PC-9 (cell line): ENCODE results near the gene INPP5F. TPM values are rescaled to one million over a fixed set of nuclear protein-coding genes. Genes with fewer than 3 reads are reported as not detected.

Source experiments
- BruUV-seq: library from RNA; stranded (reverse); fragments of 400-500 nt; replicated peaks from 2 replicates; lab custom pipeline; 2021; lab: Mats Ljungman, UMichigan
- CTCF ChIA-PET: fragments of 300-600 bp; sonication (Branson Sonifier 250); formaldehyde crosslinking; loops from one replicate; lab custom pipeline; 2022; ENCODE audit warnings: antibody characterized with exemption; lab: Charles Lee
- POLR2A ChIA-PET: fragments of 300-600 bp; sonication (Branson Sonifier 250); formaldehyde crosslinking; loops from one replicate; lab custom pipeline; 2022; ENCODE audit warnings: antibody characterized with exemption; ENCODE audit not compliant: unreplicated experiment; lab: Charles Lee
- DNase-seq, 2 experiments: peaks; one replicate each; pipeline versions ENCODE4 v3.0.0 to v3.0.0-alpha.2; 2015 to 2022; ENCODE audit warnings: mixed read lengths in 1 of 2
- H2AFZ ChIP-seq: fragments of 200-600 bp; sonication (generic); 2 replicates; pipeline ENCODE4 v1.8.1; 2017; ENCODE audit warnings: antibody characterized with exemption
- H3F3A ChIP-seq: fragments of 200-600 bp; sonication (generic); 2 replicates; pipeline ENCODE4 v1.8.1; 2017; ENCODE audit warnings: antibody characterized with exemption, mild to moderate bottlenecking, low read depth; ENCODE audit not compliant: insufficient read depth
- H3K27ac ChIP-seq: fragments of 200-600 bp; sonication (generic); 2 replicates; pipeline ENCODE4 v1.6.1; 2016; ENCODE audit warnings: mixed run types
- H3K27me3 ChIP-seq: fragments of 200-600 bp; sonication (generic); 2 replicates; pipeline ENCODE4 v1.6.1; 2016; ENCODE audit warnings: low read depth, mixed run types; ENCODE audit not compliant: insufficient read depth
- H3K36me3 ChIP-seq: fragments of 200-600 bp; sonication (generic); 2 replicates; pipeline ENCODE4 v1.6.1; 2016; ENCODE audit warnings: low read depth, mixed run types
- H3K4me1 ChIP-seq: fragments of 200-600 bp; sonication (generic); replicated peaks from 2 replicates; pipeline ENCODE4 v1.6.1; 2016; ENCODE audit warnings: mixed run types; ENCODE audit not compliant: insufficient read depth
- H3K4me2 ChIP-seq: fragments of 200-600 bp; sonication (generic); 2 replicates; pipeline ENCODE4 v1.6.1; 2017; ENCODE audit warnings: mixed run types
- H3K4me3 ChIP-seq: fragments of 200-600 bp; sonication (generic); 2 replicates; pipeline ENCODE4 v1.6.1; 2016; ENCODE audit warnings: mixed run types
- H3K79me2 ChIP-seq: fragments of 200-600 bp; sonication (generic); 2 replicates; pipeline ENCODE4 v1.6.1; 2017; ENCODE audit warnings: low read depth, mixed run types
- H3K9me2 ChIP-seq: fragments of 200-600 bp; sonication (generic); 2 replicates; pipeline ENCODE4 v1.8.1; 2017; ENCODE audit warnings: mild to moderate bottlenecking; ENCODE audit not compliant: insufficient read depth
- H3K9me3 ChIP-seq: fragments of 200-600 bp; sonication (generic); 2 replicates; pipeline ENCODE4 v1.8.1; 2016; ENCODE audit warnings: low read depth; ENCODE audit not compliant: insufficient read depth
- H4K20me1 ChIP-seq: fragments of 200-600 bp; sonication (generic); 2 replicates; pipeline ENCODE4 v1.8.1; 2017; ENCODE audit not compliant: insufficient read depth
- CTCF ChIP-seq: fragments of 200-600 bp; sonication (generic); conservative IDR thresholded peaks from 2 replicates; pipeline ENCODE4 v1.6.1; 2017; ENCODE audit warnings: mixed run types, antibody characterized with exemption, mild to moderate bottlenecking, moderate library complexity
- EZH2 ChIP-seq: fragments of 200-600 bp; sonication (generic); IDR thresholded peaks from 2 replicates; pipeline ENCODE4 v1.8.0; 2017; ENCODE audit warnings: antibody characterized with exemption, low read depth
- intact Hi-C: fragments of 100-400 bp; cut with micrococcal nuclease; formaldehyde crosslinking; loops from one replicate; pipeline ENCODE4 v1.10.0; 2022; ENCODE audit not compliant: unreplicated experiment
- total RNA-seq: library from RNA; stranded (reverse); gene quantifications from 2 replicates; pipeline ENCODE4 v1.2.3, GENCODE V29; 2021

The INPP5F gene
- total RNA-seq, 1 experiment from 2014 or later = 11.4 TPM

GRCh38 chr10:119713744-119714483 is 11.9 kb upstream of the INPP5F start:
- no peak for TF ChIP-seq CTCF
- no peak for TF ChIP-seq EZH2
- Histone ChIP-seq H3K4me1 (no peaks in the 10 kb centered on the region), H3K27me3 (no peaks in the 10 kb centered on the region), H3K9me2 (no peaks in the 10 kb centered on the region), H3K9me3 (no peaks in the 10 kb centered on the region), H3K27ac (no peak overlapping the region), H3F3A (no peaks in the 10 kb centered on the region), H3K4me2 (no peak overlapping the region), H3K4me3 (no peak overlapping the region), H2AFZ (no peak overlapping the region), H3K36me3 (no peaks in the 10 kb centered on the region), H4K20me1 (no peaks in the 10 kb centered on the region), H3K79me2 (no peaks in the 10 kb centered on the region)
- DNase-seq = no peak
- POLR2A ChIA-PET = interaction anchor here (0.7 kb wide), 1 partner anchor 96 kb away, joined by 4 read pairs; no protein-coding TSS in a partner anchor
- no TSS peak for BruUV-seq
- intact Hi-C loops = no loop called here
- CTCF ChIA-PET = no interaction called here

GRCh38 chr10:119714484-119714816 is 11.4 kb upstream of the INPP5F start:
- no peak overlapping the region for H2AFZ ChIP-seq
- H3K9me3 ChIP-seq = no peaks in the 10 kb centered on the region
- H3K4me3 ChIP-seq = no peak overlapping the region
- ChIA-PET POLR2A (interaction anchor here (0.7 kb wide), 1 partner anchor 95 kb away, joined by 4 read pairs; no protein-coding TSS in a partner anchor), CTCF (no interaction called here)
- H3K4me1 ChIP-seq = no peaks in the 10 kb centered on the region
- H3K79me2 ChIP-seq = no peaks in the 10 kb centered on the region
- no TSS peak for BruUV-seq
- no peaks in the 10 kb centered on the region for H3K27me3 ChIP-seq
- H3K4me2 ChIP-seq = no peak overlapping the region
- DNase-seq = no peak
- H3K27ac ChIP-seq = no peak overlapping the region
- intact Hi-C loops = no loop called here
- H4K20me1 ChIP-seq = no peaks in the 10 kb centered on the region
- no peaks in the 10 kb centered on the region for H3F3A ChIP-seq
- H3K36me3 ChIP-seq = no peaks in the 10 kb centered on the region
- no peaks in the 10 kb centered on the region for H3K9me2 ChIP-seq
- no peak for TF ChIP-seq EZH2
- TF ChIP-seq CTCF = no peak

- H4K20me1 ChIP-seq = no peaks in the 10 kb centered on the region
- DNase-seq = no peak
- no peak overlapping the region for H2AFZ ChIP-seq
- no peaks in the 10 kb centered on the region for H3K79me2 ChIP-seq
- no TSS peak for BruUV-seq
- H3K36me3 ChIP-seq = no peaks in the 10 kb centered on the region
- H3K27me3 ChIP-seq = no peaks in the 10 kb centered on the region
- no peaks in the 10 kb centered on the region for H3F3A ChIP-seq
- CTCF ChIA-PET = no interaction called here
- no peak overlapping the region for H3K27ac ChIP-seq
- no peaks in the 10 kb centered on the region for H3K4me1 ChIP-seq
- no peak overlapping the region for H3K4me3 ChIP-seq
- no peaks in the 10 kb centered on the region for H3K9me2 ChIP-seq
- H3K4me2 ChIP-seq = no peak overlapping the region
- H3K9me3 ChIP-seq = no peaks in the 10 kb centered on the region
- no peak for TF ChIP-seq EZH2
- TF ChIP-seq CTCF = no peak
- POLR2A ChIA-PET = no interaction called here
- intact Hi-C loops = no loop called here
Observed at GRCh38 chr10:119715628-119716505, 10.0 kb upstream of the INPP5F start.
